Esophagus (tissue), 2 donors: ENCODE results near the gene THRB. TPM values are rescaled to one million over a fixed set of nuclear protein-coding genes. Genes with fewer than 3 reads are reported as not detected.
A peak's percentile ranks its signal among the peaks of the same experiment; 100 is the strongest.

Source experiments
- H3K27ac ChIP-seq, 2 donors: one replicate each; pipeline ENCODE4 v1.5.1; 2013; ENCODE audit warnings: low read depth in 2 of 2, mild to moderate bottlenecking in 2 of 2, inconsistent platforms in 1 of 2, low read length in 1 of 2, moderate library complexity in 1 of 2
- H3K27me3 ChIP-seq, 2 donors: one replicate each; pipeline ENCODE4 v1.6.1; 2013; ENCODE audit warnings: low read length in 2 of 2, control low read depth in 1 of 2, mild to moderate bottlenecking in 1 of 2; ENCODE audit not compliant: insufficient read depth in 2 of 2, control insufficient read depth in 1 of 2
- H3K36me3 ChIP-seq, 2 donors: one replicate each; pipeline ENCODE4 v1.6.1; 2013; ENCODE audit warnings: low read length in 1 of 2; ENCODE audit not compliant: control insufficient read depth in 2 of 2, insufficient read depth in 2 of 2
- H3K4me1 ChIP-seq, 2 donors: one replicate each; pipeline ENCODE4 v1.6.1; 2013; ENCODE audit warnings: low read length in 1 of 2; ENCODE audit not compliant: control insufficient read depth in 2 of 2, insufficient read depth in 2 of 2
- H3K4me3 ChIP-seq, 2 donors: one replicate each; pipeline ENCODE4 v1.5.1; 2013; ENCODE audit warnings: low read length in 2 of 2, mild to moderate bottlenecking in 2 of 2, low read depth in 1 of 2, moderate library complexity in 1 of 2
- H3K9me3 ChIP-seq, 2 donors: one replicate each; pipeline ENCODE4 v1.6.1; 2013; ENCODE audit warnings: mild to moderate bottlenecking in 2 of 2, low read depth in 1 of 2, low read length in 1 of 2, moderate library complexity in 1 of 2; ENCODE audit not compliant: control insufficient read depth in 2 of 2, insufficient read depth in 1 of 2
- WGBS, 2 donors: extraction: QIAGEN DNeasy Blood & Tissue Kit; methylation state at CpG; one replicate each; pipeline ENCODE4 v1.1.7; 2013; 5-methylcytosine and 5-hydroxymethylcytosine counted together
- polyA plus RNA-seq, 2 donors: library from polyadenylated mRNA; stranded (reverse); fragments of 200-250 nt; gene quantifications; one replicate each; pipeline ENCODE4 v1.2.3, GENCODE V29; 2013
- donor health status: healthy with polysubstance abuse.
- donor health status: Bipolar disorder and iron deficiency.

THRB gene
- polyA plus RNA-seq, 2 donors: 1.4 to 2.5 TPM

DNA sequence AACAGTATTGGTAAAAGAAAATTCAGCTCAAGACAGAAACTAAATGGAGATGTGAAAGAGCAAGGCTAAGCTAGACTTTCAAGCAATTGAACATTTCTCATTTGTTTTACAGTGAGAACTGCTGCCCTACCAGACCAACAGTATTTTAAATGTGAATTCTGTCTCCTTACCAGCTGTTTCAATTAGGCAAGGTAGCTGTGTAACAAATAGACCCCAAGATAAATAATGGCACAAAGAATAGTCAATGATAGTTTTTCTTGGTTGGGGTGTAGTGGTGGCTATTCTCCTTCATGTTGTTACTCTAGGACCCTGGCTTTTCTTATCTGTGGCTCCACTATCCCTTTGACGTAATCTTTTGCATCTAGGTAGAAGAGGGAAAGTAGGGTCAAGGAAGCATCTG, 30.4 kb upstream of the THRB start:
- Histone ChIP-seq H3K9me3 (no peaks in the 10 kb centered on the region), H3K36me3 (no peaks in the 10 kb centered on the region), H3K4me3 (no peak overlapping the region), H3K4me1 (peaks cover 0 to 4% of the 10 kb centered on the region in 2 donors), H3K27ac (no peak overlapping the region), H3K27me3 (no peaks in the 10 kb centered on the region)
- WGBS, 2 donors: 97 to 98% methylated on average over 1 of the region's 1 CpG

- Histone ChIP-seq H3K36me3 (no peaks in the 10 kb centered on the region), H3K27me3 (peaks cover 0 to 3% of the 10 kb centered on the region in 2 donors), H3K27ac (no peak overlapping the region), H3K4me1 (peaks cover 0 to 4% of the 10 kb centered on the region in 2 donors), H3K9me3 (no peaks in the 10 kb centered on the region), H3K4me3 (no peak overlapping the region)
- WGBS, 2 donors: 62 to 72% methylated on average over 3 of the region's 3 CpGs
Observed at GRCh38 chr3:24523988-24524727, 29.5 kb upstream of the THRB start.

DNA sequence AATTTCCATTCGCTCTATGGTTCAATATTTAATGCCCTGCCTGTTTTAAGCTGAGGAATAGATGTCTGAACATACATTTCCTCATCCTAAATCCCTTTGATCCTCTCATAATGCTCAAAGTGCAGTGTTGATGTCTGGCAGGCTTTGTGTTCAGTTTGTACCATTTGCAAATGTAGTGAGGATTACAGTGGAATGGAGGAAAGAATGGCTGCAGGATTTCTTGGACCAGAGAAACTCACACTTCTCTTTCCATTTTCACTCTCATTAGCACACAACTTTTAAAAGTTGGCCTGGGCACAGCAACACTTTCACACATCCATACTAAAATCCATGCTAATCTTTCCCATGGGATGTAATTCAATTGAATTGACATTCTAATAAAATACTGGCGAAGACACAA, 28.6 kb upstream of the THRB start:
- Histone ChIP-seq H3K27ac (no peak overlapping the region), H3K4me3 (no peak overlapping the region), H3K36me3 (no peaks in the 10 kb centered on the region), H3K4me1 (peaks cover 0 to 4% of the 10 kb centered on the region in 2 donors), H3K9me3 (no peaks in the 10 kb centered on the region), H3K27me3 (peaks cover 0 to 3% of the 10 kb centered on the region in 2 donors)
- WGBS, 2 donors: 75 to 92% methylated on average over 2 of the region's 2 CpGs

GRCh38 chr3:24522146-24522579, 27.5 kb upstream of the THRB start:
- Histone ChIP-seq H3K27ac (peak overlapping the region in 1 of 2 donors; percentile 58), H3K9me3 (no peaks in the 10 kb centered on the region), H3K36me3 (no peaks in the 10 kb centered on the region), H3K4me1 (peaks cover 0 to 4% of the 10 kb centered on the region in 2 donors), H3K27me3 (peaks cover 0 to 3% of the 10 kb centered on the region in 2 donors), H3K4me3 (peak overlapping the region; percentile 52 to 53)
- WGBS, 2 donors: 38% methylated on average over 16 of the region's 16 CpGs

DNA sequence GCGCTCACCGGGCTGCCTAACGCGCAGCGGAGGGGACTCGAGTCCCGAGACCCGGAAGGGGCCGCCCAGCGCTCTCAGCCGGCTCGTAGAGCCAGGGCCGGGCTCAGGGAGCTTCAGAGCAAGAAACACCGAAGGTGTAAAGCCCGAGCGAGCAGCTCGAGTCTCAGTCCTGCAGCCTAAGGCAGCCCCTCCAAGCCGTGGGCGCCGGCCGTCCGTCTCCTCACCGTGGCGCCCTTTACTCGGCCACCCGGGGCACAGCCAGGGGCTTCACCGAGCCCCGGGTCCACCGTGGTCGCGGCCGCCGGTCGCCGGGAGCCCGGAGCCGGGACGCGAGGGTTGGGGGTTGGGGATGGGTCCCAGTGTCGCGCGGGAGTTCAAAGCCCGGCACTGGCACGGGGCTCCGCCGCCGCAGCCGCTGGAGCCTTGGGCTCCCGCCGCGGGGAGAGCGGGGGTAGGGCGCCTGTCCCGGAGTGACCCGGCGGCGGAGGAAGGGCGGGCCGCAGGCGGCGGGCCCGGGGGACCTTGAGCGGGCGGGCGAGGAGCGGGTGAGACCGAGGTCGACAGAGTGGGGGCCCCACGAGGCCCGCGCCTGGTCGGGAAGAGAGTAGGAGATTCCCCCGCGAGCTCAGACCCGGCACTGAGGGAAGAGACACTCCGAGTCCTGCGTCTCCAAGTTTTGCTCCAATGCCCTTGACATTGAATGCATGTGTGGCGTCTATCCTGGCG, 26.9 kb upstream of the THRB start:
- no peaks in the 10 kb centered on the region for H3K36me3 ChIP-seq
- H3K9me3 ChIP-seq: no peaks in the 10 kb centered on the region
- peaks cover 0 to 3% of the 10 kb centered on the region in 2 donors for H3K27me3 ChIP-seq
- 1 to 2% methylated on average over 70 to 79 of the region's 79 CpGs for WGBS, 2 donors
- H3K27ac ChIP-seq: peak overlapping the region; percentile 45 to 58
- peaks cover 0 to 4% of the 10 kb centered on the region in 2 donors for H3K4me1 ChIP-seq
- peak overlapping the region; percentile 52 to 53 for H3K4me3 ChIP-seq

DNA sequence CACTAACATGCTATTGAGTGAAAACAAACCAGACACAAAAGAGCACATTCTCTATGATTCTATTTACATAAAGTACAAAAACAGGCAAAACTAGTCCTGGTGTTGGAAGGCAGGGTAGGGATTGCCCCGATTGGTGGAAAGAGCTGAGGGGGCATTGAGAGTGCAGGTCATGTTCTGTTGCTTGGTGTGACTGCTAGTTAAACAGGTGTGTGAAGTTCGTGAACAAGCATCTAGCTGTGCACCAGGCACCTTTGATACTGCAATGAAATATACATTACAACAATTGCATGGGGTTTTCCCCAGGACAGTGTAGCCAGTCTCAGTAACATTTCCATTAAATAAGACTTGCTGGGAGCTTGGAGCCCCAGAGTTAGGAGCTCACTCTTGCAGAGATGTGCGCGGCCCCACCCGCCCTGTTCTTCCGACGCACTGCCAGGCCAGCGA, 26.3 kb upstream of the THRB start:
- Histone ChIP-seq H3K27me3 (peaks cover 0 to 3% of the 10 kb centered on the region in 2 donors), H3K27ac (peak overlapping the region in 1 of 2 donors; percentile 45), H3K36me3 (no peaks in the 10 kb centered on the region), H3K4me1 (peaks cover 0 to 4% of the 10 kb centered on the region in 2 donors), H3K9me3 (no peaks in the 10 kb centered on the region), H3K4me3 (peak overlapping the region; percentile 52 to 53)
- 9% methylated on average over 8 of the region's 8 CpGs for WGBS, 2 donors

DNA sequence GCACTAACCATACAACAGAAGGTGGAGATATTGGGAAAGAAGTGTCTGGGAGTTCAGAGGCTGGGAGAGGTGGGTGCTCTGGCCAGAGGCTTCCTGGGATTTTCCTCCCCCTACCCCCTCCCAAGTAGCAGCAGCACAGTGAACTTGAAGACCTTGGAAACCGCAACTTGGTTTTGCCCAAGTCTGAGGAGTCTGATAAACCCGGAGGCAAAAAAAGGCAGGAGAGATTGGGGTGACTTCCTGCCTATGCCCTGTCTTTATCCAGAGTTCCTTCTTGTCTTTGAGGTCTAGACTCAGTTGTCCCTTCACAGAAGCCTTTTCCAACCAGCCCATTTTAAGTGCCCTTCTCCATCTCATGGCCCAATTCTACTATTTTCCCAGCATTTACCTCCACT, 25.4 kb upstream of the THRB start:
- H3K27ac ChIP-seq: no peak overlapping the region
- H3K9me3 ChIP-seq: no peaks in the 10 kb centered on the region
- 93 to 100% methylated on average over 2 of the region's 2 CpGs for WGBS, 2 donors

GRCh38 chr3:24519368-24520100, 24.9 kb upstream of the THRB start:
- Histone ChIP-seq H3K9me3 (no peaks in the 10 kb centered on the region), H3K36me3 (no peaks in the 10 kb centered on the region), H3K27ac (no peak overlapping the region), H3K27me3 (peaks cover 0 to 3% of the 10 kb centered on the region in 2 donors), H3K4me3 (no peak overlapping the region), H3K4me1 (peaks cover 0 to 4% of the 10 kb centered on the region in 2 donors)
- WGBS, 2 donors: 81 to 87% methylated on average over 15 of the region's 15 CpGs

More for the DNA sequence above, 25.4 kb upstream of the THRB start:
- peaks cover 0 to 3% of the 10 kb centered on the region in 2 donors for H3K27me3 ChIP-seq
- no peak overlapping the region for H3K4me3 ChIP-seq
- no peaks in the 10 kb centered on the region for H3K36me3 ChIP-seq
- peaks cover 0 to 4% of the 10 kb centered on the region in 2 donors for H3K4me1 ChIP-seq

GRCh38 chr3:24518990-24519367, 24.3 kb upstream of the THRB start:
- Histone ChIP-seq H3K27me3 (peaks cover 0 to 3% of the 10 kb centered on the region in 2 donors), H3K9me3 (no peaks in the 10 kb centered on the region), H3K4me3 (no peak overlapping the region), H3K4me1 (peaks cover 0 to 4% of the 10 kb centered on the region in 2 donors), H3K36me3 (no peaks in the 10 kb centered on the region), H3K27ac (no peak overlapping the region)
- WGBS, 2 donors: 77 to 78% methylated on average over 4 of the region's 4 CpGs
